OCI-LY1 (cell line): Measurements from ENCODE around the gene ISCA1.

Experiments
- H2AFZ ChIP-seq: fragments of 200-600 bp; sonication (generic), shearing (Covaris generic); 2 replicates; pipeline ENCODE4 v1.6.0; 2014; ENCODE audit warnings: antibody characterized with exemption, mild to moderate bottlenecking, low read length
- H3F3A ChIP-seq: fragments of 200-600 bp; sonication (generic), shearing (Covaris generic); 2 replicates; pipeline ENCODE4 v1.6.0; 2014; ENCODE audit warnings: mild to moderate bottlenecking, antibody characterized with exemption, low read length, moderate library complexity; ENCODE audit not compliant: insufficient read depth
- H3K27ac ChIP-seq: fragments of 200-600 bp; sonication (generic); 2 replicates; pipeline ENCODE4 v1.5.1; 2014; ENCODE audit warnings: low read length, mixed run types, mild to moderate bottlenecking, low read depth; ENCODE audit not compliant: poor library complexity, severe bottlenecking
- H3K27me3 ChIP-seq: fragments of 200-600 bp; sonication (generic); 2 replicates; pipeline ENCODE4 v1.6.0; 2014; ENCODE audit warnings: antibody characterized with exemption, mild to moderate bottlenecking, low read length, moderate library complexity; ENCODE audit not compliant: insufficient read depth
- H3K36me3 ChIP-seq: fragments of 200-600 bp; sonication (generic); 2 replicates; pipeline ENCODE4 v1.6.1; 2014; ENCODE audit warnings: mild to moderate bottlenecking, antibody characterized with exemption, low read length, moderate library complexity, mixed read lengths; ENCODE audit not compliant: insufficient read depth
- H3K4me1 ChIP-seq: fragments of 200-600 bp; sonication (generic); 2 replicates; pipeline ENCODE4 v1.5.1; 2014; ENCODE audit warnings: mild to moderate bottlenecking, low read length, moderate library complexity; ENCODE audit not compliant: insufficient read depth, severe bottlenecking
- H3K4me2 ChIP-seq: fragments of 200-600 bp; sonication (generic), shearing (Covaris generic); 2 replicates; pipeline ENCODE4 v1.6.1; 2014; ENCODE audit warnings: low read length
- H3K4me3 ChIP-seq: fragments of 200-600 bp; sonication (generic); 2 replicates; pipeline ENCODE4 v1.5.1; 2014; ENCODE audit warnings: low read length, low read depth, mild to moderate bottlenecking, mixed read lengths; ENCODE audit not compliant: poor library complexity, severe bottlenecking
- H3K79me2 ChIP-seq: fragments of 200-600 bp; shearing (Covaris generic); 2 replicates; pipeline ENCODE4 v1.6.1; 2016; ENCODE audit warnings: mixed run types, low read length, mixed read lengths; ENCODE audit not compliant: insufficient read depth
- H3K9ac ChIP-seq: fragments of 200-600 bp; sonication (generic), shearing (Covaris generic); 2 replicates; pipeline ENCODE4 v1.6.1; 2014; ENCODE audit warnings: mild to moderate bottlenecking, low read length, mixed read lengths
- H3K9me2 ChIP-seq: fragments of 200-600 bp; sonication (generic), shearing (Covaris generic); 2 replicates; pipeline ENCODE4 v1.6.1; 2014; ENCODE audit warnings: low read depth, mild to moderate bottlenecking, low read length, mixed read lengths
- H3K9me3 ChIP-seq: fragments of 200-600 bp; shearing (Covaris generic); 2 replicates; pipeline ENCODE4 v1.6.1; 2014; ENCODE audit warnings: low read length, mixed read lengths
- H4K20me1 ChIP-seq: fragments of 200-600 bp; sonication (generic), shearing (Covaris generic); 2 replicates; pipeline ENCODE4 v1.6.0; 2016; ENCODE audit warnings: mild to moderate bottlenecking, low read length; ENCODE audit not compliant: insufficient read depth
- CTCF ChIP-seq: fragments of 200-600 bp; sonication (generic), shearing (Covaris generic); IDR thresholded peaks from 2 replicates; pipeline ENCODE4 v1.5.1; 2017; ENCODE audit warnings: mild to moderate bottlenecking, antibody characterized with exemption, low read length, moderate library complexity, mixed read lengths
- EZH2 ChIP-seq: fragments of 200-600 bp; sonication (generic), shearing (Covaris generic); IDR thresholded peaks from 2 replicates; pipeline ENCODE4 v1.8.0; 2017; ENCODE audit warnings: borderline replicate concordance, mixed run types, mild to moderate bottlenecking, antibody characterized with exemption, low read length, moderate library complexity, mixed read lengths

ISCA1 gene

GRCh38 chr9:86328156-86328555 lies 45.8 kb upstream of the ISCA1 start:
- no peak for TF ChIP-seq EZH2
- no peak for TF ChIP-seq CTCF
- H3K9me2 ChIP-seq, result no peaks in the 10 kb centered on the region
- no peaks in the 10 kb centered on the region for H3K4me1 ChIP-seq
- H3K79me2 ChIP-seq, result no peaks in the 10 kb centered on the region
- no peak overlapping the region for H3K27ac ChIP-seq
- H3F3A ChIP-seq, result no peaks in the 10 kb centered on the region
- H2AFZ ChIP-seq, result no peak overlapping the region
- H3K36me3 ChIP-seq, result peaks cover 63% of the 10 kb centered on the region
- no peaks in the 10 kb centered on the region for H3K27me3 ChIP-seq
- no peaks in the 10 kb centered on the region for H3K9me3 ChIP-seq
- H3K4me2 ChIP-seq, result no peak overlapping the region
- no peak overlapping the region for H3K9ac ChIP-seq
- H4K20me1 ChIP-seq, result no peaks in the 10 kb centered on the region
- no peak overlapping the region for H3K4me3 ChIP-seq

GRCh38 chr9:86326536-86326935 lies 44.2 kb upstream of the ISCA1 start:
- Histone ChIP-seq H3K79me2 (no peaks in the 10 kb centered on the region), H3K27ac (no peak overlapping the region), H3K4me1 (no peaks in the 10 kb centered on the region), H3K4me2 (no peak overlapping the region), H2AFZ (no peak overlapping the region), H4K20me1 (no peaks in the 10 kb centered on the region), H3K27me3 (no peaks in the 10 kb centered on the region), H3K9ac (no peak overlapping the region), H3K4me3 (no peak overlapping the region), H3F3A (no peaks in the 10 kb centered on the region), H3K9me3 (no peaks in the 10 kb centered on the region), H3K9me2 (no peaks in the 10 kb centered on the region), H3K36me3 (peaks cover 68% of the 10 kb centered on the region)
- TF ChIP-seq CTCF, result no peak
- TF ChIP-seq EZH2, result no peak

- H3K79me2 ChIP-seq, result no peaks in the 10 kb centered on the region
- H3F3A ChIP-seq, result no peaks in the 10 kb centered on the region
- H3K9me2 ChIP-seq, result no peaks in the 10 kb centered on the region
- TF ChIP-seq CTCF, result no peak
- TF ChIP-seq EZH2, result no peak
- H3K27me3 ChIP-seq, result no peaks in the 10 kb centered on the region
- no peaks in the 10 kb centered on the region for H3K9me3 ChIP-seq
- H3K36me3 ChIP-seq, result peaks cover 83% of the 10 kb centered on the region
- no peak overlapping the region for H3K27ac ChIP-seq
- H3K4me1 ChIP-seq, result no peaks in the 10 kb centered on the region
- no peak overlapping the region for H3K9ac ChIP-seq
- H3K4me3 ChIP-seq, result no peak overlapping the region
- no peak overlapping the region for H3K4me2 ChIP-seq
- H2AFZ ChIP-seq, result no peak overlapping the region
- H4K20me1 ChIP-seq, result no peaks in the 10 kb centered on the region
Measured at GRCh38 chr9:86324901-86325300, 42.6 kb upstream of the ISCA1 start.
